ENCODE results near the gene PLXNA2. TPM values are rescaled to one million over a fixed set of nuclear protein-coding genes. Genes with fewer than 3 reads are reported as not detected.
A peak's percentile ranks its signal among the peaks of the same experiment; 100 is the strongest.

PLXNA2 gene
- polyA plus RNA-seq, 6 donors from 2014 or later, result 0.35 to 1.6 (median 0.60) TPM; not detected in 1

- Mint-ChIP-seq H3K27ac (no peak overlapping the region), H3K36me3 (no peaks in the 10 kb centered on the region), H3K27me3 (peaks cover 11 to 38% (median 22%) of the 10 kb centered on the region in 3 donors), H3K4me1 (no peaks in the 10 kb centered on the region), H3K4me3 (no peak overlapping the region), H3K9me3 (peaks cover 0 to 3% (median 0%) of the 10 kb centered on the region in 7 donors)
- ATAC-seq (ENCODE audit: low read depth in 2 of 2) (no peak), DNase-seq (no peak)
These were observed 251.4 kb downstream of the PLXNA2 start for GRCh38 chr1:207992677-207993236.

- H3K27ac Mint-ChIP-seq, result no peak overlapping the region
- no peaks in the 10 kb centered on the region for H3K4me1 Mint-ChIP-seq
- H3K27me3 Mint-ChIP-seq, result peaks cover 11 to 44% (median 22%) of the 10 kb centered on the region in 3 donors
- H3K4me3 Mint-ChIP-seq, result no peak overlapping the region
- H3K9me3 Mint-ChIP-seq, result peaks cover 0 to 3% (median 0%) of the 10 kb centered on the region in 7 donors
- H3K36me3 Mint-ChIP-seq, result no peaks in the 10 kb centered on the region
- ATAC-seq (ENCODE audit: low read depth in 2 of 2), result no peak
- no peak for DNase-seq
These were observed 252.6 kb downstream of the PLXNA2 start for GRCh38 chr1:207991583-207992026.

GRCh38 chr1:207990876-207991582 lies 253.2 kb downstream of the PLXNA2 start:
- no peak for ATAC-seq (ENCODE audit: low read depth in 2 of 2)
- Mint-ChIP-seq H3K4me3 (no peak overlapping the region), H3K27me3 (peaks cover 11 to 44% (median 22%) of the 10 kb centered on the region in 3 donors), H3K4me1 (no peaks in the 10 kb centered on the region), H3K27ac (peak overlapping the region in 1 of 6 donors; percentile 58), H3K36me3 (no peaks in the 10 kb centered on the region), H3K9me3 (peaks cover 0 to 3% (median 0%) of the 10 kb centered on the region in 7 donors)
- no peak for DNase-seq

- no peaks in the 10 kb centered on the region for H3K4me1 Mint-ChIP-seq
- no peak overlapping the region for H3K27ac Mint-ChIP-seq
- peaks cover 11 to 44% (median 22%) of the 10 kb centered on the region in 3 donors for H3K27me3 Mint-ChIP-seq
- peaks cover 0 to 3% (median 0%) of the 10 kb centered on the region in 7 donors for H3K9me3 Mint-ChIP-seq
- no peak overlapping the region for H3K4me3 Mint-ChIP-seq
- DNase-seq (no peak), ATAC-seq (ENCODE audit: low read depth in 2 of 2) (no peak)
- no peaks in the 10 kb centered on the region for H3K36me3 Mint-ChIP-seq
These were observed 253.7 kb downstream of the PLXNA2 start for GRCh38 chr1:207990455-207990854.

GRCh38 chr1:207988326-207989165 lies 255.6 kb downstream of the PLXNA2 start:
- H3K4me1 Mint-ChIP-seq, result no peaks in the 10 kb centered on the region
- ATAC-seq (ENCODE audit: low read depth in 2 of 2), result no peak
- no peak for DNase-seq
- H3K36me3 Mint-ChIP-seq, result no peaks in the 10 kb centered on the region
- peaks cover 4 to 39% (median 17%) of the 10 kb centered on the region in 3 donors for H3K27me3 Mint-ChIP-seq
- no peak overlapping the region for H3K4me3 Mint-ChIP-seq
- H3K27ac Mint-ChIP-seq, result peak overlapping the region in 1 of 6 donors; percentile 9
- H3K9me3 Mint-ChIP-seq, result peaks cover 0 to 3% (median 0%) of the 10 kb centered on the region in 7 donors

- H3K9me3 Mint-ChIP-seq, result peaks cover 0 to 3% (median 0%) of the 10 kb centered on the region in 7 donors
- no peak overlapping the region for H3K4me3 Mint-ChIP-seq
- H3K27ac Mint-ChIP-seq, result no peak overlapping the region
- peaks cover 3 to 45% (median 23%) of the 10 kb centered on the region in 3 donors for H3K27me3 Mint-ChIP-seq
- no peaks in the 10 kb centered on the region for H3K4me1 Mint-ChIP-seq
- no peak for ATAC-seq (ENCODE audit: low read depth in 2 of 2)
- no peaks in the 10 kb centered on the region for H3K36me3 Mint-ChIP-seq
- DNase-seq, result no peak
These were observed 257.0 kb downstream of the PLXNA2 start for GRCh38 chr1:207987164-207987563.

GRCh38 chr1:207985996-207986395 lies 258.2 kb downstream of the PLXNA2 start:
- DNase-seq (no peak), ATAC-seq (ENCODE audit: low read depth in 2 of 2) (no peak)
- Mint-ChIP-seq H3K4me1 (no peaks in the 10 kb centered on the region), H3K27me3 (peaks cover 8 to 56% (median 31%) of the 10 kb centered on the region in 3 donors), H3K4me3 (no peak overlapping the region), H3K9me3 (peaks cover 0 to 3% (median 0%) of the 10 kb centered on the region in 7 donors), H3K27ac (no peak overlapping the region), H3K36me3 (no peaks in the 10 kb centered on the region)

GRCh38 chr1:207984831-207985572 lies 259.2 kb downstream of the PLXNA2 start:
- Mint-ChIP-seq H3K9me3 (no peaks in the 10 kb centered on the region), H3K4me1 (no peaks in the 10 kb centered on the region), H3K27me3 (peaks cover 8 to 58% (median 34%) of the 10 kb centered on the region in 3 donors), H3K27ac (no peak overlapping the region), H3K4me3 (no peak overlapping the region), H3K36me3 (no peaks in the 10 kb centered on the region)
- ATAC-seq (ENCODE audit: low read depth in 2 of 2), result no peak
- DNase-seq, result no peak

- Mint-ChIP-seq H3K4me1 (no peaks in the 10 kb centered on the region), H3K4me3 (no peak overlapping the region), H3K27ac (no peak overlapping the region), H3K27me3 (peaks cover 12 to 48% (median 26%) of the 10 kb centered on the region in 3 donors), H3K36me3 (no peaks in the 10 kb centered on the region), H3K9me3 (no peaks in the 10 kb centered on the region)
- ATAC-seq (ENCODE audit: low read depth in 2 of 2) (no peak), DNase-seq (no peak)
These were observed 261.0 kb downstream of the PLXNA2 start for GRCh38 chr1:207983044-207983635.

GRCh38 chr1:207981976-207982375 lies 262.2 kb downstream of the PLXNA2 start:
- Mint-ChIP-seq H3K4me1 (no peaks in the 10 kb centered on the region), H3K27me3 (peaks cover 12 to 39% (median 26%) of the 10 kb centered on the region in 3 donors), H3K27ac (no peak overlapping the region), H3K4me3 (no peak overlapping the region), H3K9me3 (no peaks in the 10 kb centered on the region), H3K36me3 (no peaks in the 10 kb centered on the region)
- ATAC-seq (ENCODE audit: low read depth in 2 of 2) (peak in 1 of 2 donors; percentile 32), DNase-seq (no peak)

- DNase-seq (no peak), ATAC-seq (ENCODE audit: low read depth in 2 of 2) (no peak)
- no peak overlapping the region for H3K4me3 Mint-ChIP-seq
- no peaks in the 10 kb centered on the region for H3K36me3 Mint-ChIP-seq
- H3K4me1 Mint-ChIP-seq, result no peaks in the 10 kb centered on the region
- no peak overlapping the region for H3K27ac Mint-ChIP-seq
- H3K9me3 Mint-ChIP-seq, result no peaks in the 10 kb centered on the region
- peaks cover 27 to 47% (median 28%) of the 10 kb centered on the region in 3 donors for H3K27me3 Mint-ChIP-seq
These were observed 265.7 kb downstream of the PLXNA2 start for GRCh38 chr1:207978441-207978840.

- Mint-ChIP-seq H3K4me3 (no peak overlapping the region), H3K4me1 (no peaks in the 10 kb centered on the region), H3K36me3 (no peaks in the 10 kb centered on the region), H3K27ac (no peak overlapping the region), H3K9me3 (no peaks in the 10 kb centered on the region), H3K27me3 (peaks cover 27 to 48% (median 33%) of the 10 kb centered on the region in 3 donors)
- DNase-seq (no peak), ATAC-seq (ENCODE audit: low read depth in 2 of 2) (no peak)
These were observed 266.3 kb downstream of the PLXNA2 start for GRCh38 chr1:207977876-207978275.
